ENCODE measurements around the gene F3. TPM values are rescaled to one million over a fixed set of nuclear protein-coding genes. Genes with fewer than 3 reads are reported as not detected.

F3 gene
- total and polyA plus RNA-seq, 2 donors (not counting 1 experiment from before 2014, with no cell fraction given): 0.25 TPM; not detected in 1

GRCh38 chr1:94524531-94524930 lies 17.0 kb downstream of the F3 start:
- H3K27ac Mint-ChIP-seq: no peak overlapping the region
- CTCF ChIA-PET: no interaction called here
- Histone ChIP-seq H3K9me3 (ENCODE audit: control extremely low read depth in 1 of 3, control insufficient read depth in 2 of 3, insufficient read depth in 1 of 3, low read length in 2 of 3) (no peaks in the 10 kb centered on the region), H2AFZ (ENCODE audit: insufficient read depth, low read depth, low read length, poor library complexity, severe bottlenecking) (no peak overlapping the region), H3K9ac (ENCODE audit: low read length) (no peak overlapping the region), H3K27ac (ENCODE audit: low read length in 2 of 2) (no peak overlapping the region), H3K79me2 (ENCODE audit: control insufficient read depth, insufficient read depth, low read length) (no peaks in the 10 kb centered on the region), H3K27me3 (replicated peaks in 1 of 4; ENCODE audit: control extremely low read depth in 1 of 4, control insufficient read depth in 3 of 4, insufficient read depth in 4 of 4, low read length in 3 of 4) (no peaks in the 10 kb centered on the region), H3K4me1 (ENCODE audit: control insufficient read depth in 2 of 2, insufficient read depth in 2 of 2, low read length in 2 of 2) (no peaks in the 10 kb centered on the region), H3K4me3 (ENCODE audit: control extremely low read depth in 1 of 5, extremely low read depth in 1 of 5, insufficient read depth in 1 of 5, low read depth in 2 of 5, low read length in 4 of 5) (no peak overlapping the region), H3K4me2 (replicated peaks; ENCODE audit: low read depth, low read length, poor library complexity, severe bottlenecking) (no peak overlapping the region), H3K36me3 (replicated peaks in 1 of 2; ENCODE audit: control extremely low read depth in 1 of 2, control insufficient read depth in 1 of 2, extremely low read depth in 1 of 2, insufficient read depth in 2 of 2, low read length in 1 of 2) (peaks cover 0 to 3% of the 10 kb centered on the region in 2 experiments), H4K20me1 (ENCODE audit: control insufficient read depth, insufficient read depth, low read length, poor library complexity, severe bottlenecking) (no peaks in the 10 kb centered on the region)
- peaks cover 8% of the 10 kb centered on the region for H3K27me3 Mint-ChIP-seq
- WGBS (ENCODE audit: insufficient coverage): 89% methylated on average over 5 of the region's 6 CpGs
- H3K4me3 Mint-ChIP-seq: no peak overlapping the region
- ATAC-seq (ENCODE audit: low read depth): no peak
- TF ChIP-seq CTCF (IDR thresholded peaks at IDR 0.05) (no peak), EZH2 (IDR thresholded peaks at IDR 0.05; ENCODE audit: borderline replicate concordance, insufficient read depth, low read depth, low read length, poor library complexity, severe bottlenecking) (no peak)
- intact Hi-C loops (cut with micrococcal nuclease): no loop called here
- POLR2A ChIA-PET: no interaction called here
- H3K4me1 Mint-ChIP-seq: no peaks in the 10 kb centered on the region
- H3K9me3 Mint-ChIP-seq (ENCODE audit: insufficient read depth): no peaks in the 10 kb centered on the region
- no peak for DNase-seq

GRCh38 chr1:94522304-94522703 lies 19.3 kb downstream of the F3 start:
- intact Hi-C loops (cut with micrococcal nuclease): no loop called here
- no peaks in the 10 kb centered on the region for H3K9me3 Mint-ChIP-seq (ENCODE audit: insufficient read depth)
- CTCF ChIA-PET: interaction anchor here (3.0 kb wide), 1 partner anchor 283 kb away, joined by 23 read pairs; no protein-coding TSS in a partner anchor

More at GRCh38 chr1:94522304-94522703, 19.3 kb downstream of the F3 start:
- no peaks in the 10 kb centered on the region for H3K4me1 Mint-ChIP-seq
- peaks cover 8% of the 10 kb centered on the region for H3K27me3 Mint-ChIP-seq
- POLR2A ChIA-PET: no interaction called here
- DNase-seq: no peak
- H3K79me2 ChIP-seq (ENCODE audit: control insufficient read depth, insufficient read depth, low read length): no peaks in the 10 kb centered on the region
- no peak overlapping the region for H3K27ac Mint-ChIP-seq
- no peaks in the 10 kb centered on the region for H3K4me1 ChIP-seq (ENCODE audit: control insufficient read depth in 2 of 2, insufficient read depth in 2 of 2, low read length in 2 of 2)
- ATAC-seq (ENCODE audit: low read depth): no peak
- WGBS (ENCODE audit: insufficient coverage): no CpG with 5 or more reads among the region's 4 CpGs
- H3K36me3 ChIP-seq (replicated peaks in 1 of 2; ENCODE audit: control extremely low read depth in 1 of 2, control insufficient read depth in 1 of 2, extremely low read depth in 1 of 2, insufficient read depth in 2 of 2, low read length in 1 of 2): peaks cover 0 to 3% of the 10 kb centered on the region in 2 experiments
- H4K20me1 ChIP-seq (ENCODE audit: control insufficient read depth, insufficient read depth, low read length, poor library complexity, severe bottlenecking): no peaks in the 10 kb centered on the region
- no peak overlapping the region for H3K9ac ChIP-seq (ENCODE audit: low read length)
- no peak overlapping the region for H3K27ac ChIP-seq (ENCODE audit: low read length in 2 of 2)
- H3K27me3 ChIP-seq (replicated peaks in 1 of 4; ENCODE audit: control extremely low read depth in 1 of 4, control insufficient read depth in 3 of 4, insufficient read depth in 4 of 4, low read length in 3 of 4): no peaks in the 10 kb centered on the region
- no peak overlapping the region for H3K4me3 ChIP-seq (ENCODE audit: control extremely low read depth in 1 of 5, extremely low read depth in 1 of 5, insufficient read depth in 1 of 5, low read depth in 2 of 5, low read length in 4 of 5)
- TF ChIP-seq CTCF (IDR thresholded peaks at IDR 0.05): no peak
- TF ChIP-seq EZH2 (IDR thresholded peaks at IDR 0.05; ENCODE audit: borderline replicate concordance, insufficient read depth, low read depth, low read length, poor library complexity, severe bottlenecking): no peak
- no peak overlapping the region for H3K4me2 ChIP-seq (replicated peaks; ENCODE audit: low read depth, low read length, poor library complexity, severe bottlenecking)
- no peak overlapping the region for H3K4me3 Mint-ChIP-seq
- no peak overlapping the region for H2AFZ ChIP-seq (ENCODE audit: insufficient read depth, low read depth, low read length, poor library complexity, severe bottlenecking)
- H3K9me3 ChIP-seq (ENCODE audit: control extremely low read depth in 1 of 3, control insufficient read depth in 2 of 3, insufficient read depth in 1 of 3, low read length in 2 of 3): no peaks in the 10 kb centered on the region

All from B cell (primary cell).